ENCODE data around the gene GLTP. TPM values are rescaled to one million over a fixed set of nuclear protein-coding genes. Genes with fewer than 3 reads are reported as not detected.

The GLTP gene
- polyA plus RNA-seq, 2 of the 4 experiments (the other 2 are of a cell fraction): 16.9 to 18.8 TPM

DNA sequence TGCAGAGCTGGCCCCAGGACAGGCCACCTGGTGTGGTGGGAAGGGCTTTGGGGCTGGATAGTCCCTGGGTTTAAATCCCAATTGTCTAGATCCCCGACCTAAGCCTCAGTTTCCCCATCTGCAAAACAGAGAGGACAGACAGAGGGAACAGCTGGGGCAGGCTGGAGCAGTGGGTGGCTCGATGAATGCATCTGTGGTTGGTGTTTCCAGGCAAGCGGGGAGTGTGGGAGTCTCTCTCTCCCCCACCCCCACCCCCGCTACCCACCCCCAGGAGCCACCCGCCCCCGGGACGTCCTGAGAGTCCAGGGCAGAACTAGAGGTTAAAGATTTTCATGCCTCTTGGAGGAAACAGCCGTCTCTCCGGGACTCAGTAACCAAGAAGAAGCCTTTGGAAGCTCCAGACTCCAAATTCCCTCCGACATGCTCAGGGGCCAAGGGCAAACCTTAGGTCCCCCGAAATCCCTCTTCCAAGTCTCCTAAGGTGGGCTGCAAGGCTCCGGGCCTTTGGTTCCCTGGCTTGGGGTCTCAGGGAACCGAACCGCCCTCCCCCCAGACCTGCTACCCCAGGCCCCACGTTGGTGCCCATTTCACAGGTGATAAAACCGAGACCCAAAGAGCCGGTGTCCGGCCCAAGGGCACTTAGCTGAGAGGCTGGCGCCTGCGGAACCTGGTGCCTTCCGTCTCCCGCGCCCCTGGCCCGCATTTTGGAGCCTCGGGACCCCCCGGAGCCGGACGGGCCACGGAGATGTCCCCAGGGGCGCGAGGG is 47.6 kb downstream of the GLTP start:
- Histone ChIP-seq H3K4me1 (peaks cover 23% of the 10 kb centered on the region), H3K9me3 (no peaks in the 10 kb centered on the region), H3K27ac (peak overlapping the region in 1 of 2 experiments; percentile 59; a peak in 2 of 6 replicates), H3K4me3 (no peak overlapping the region), H3K4me2 (peak overlapping the region; percentile 29; the same call in 2 of the 3 replicates)
- FAIRE-seq: no peak
- POLR2A ChIA-PET: interaction anchor here (0.5 kb wide), 1 partner anchor 22 kb away, joined by 3 read pairs; no protein-coding TSS in a partner anchor
- DNase-seq (ENCODE audit: low read depth in 1 of 2, low spot score in 1 of 2): no peak
- CTCF ChIA-PET: interaction anchor here (0.9 to 10.8 kb wide), 8 partner anchors 9 to 27 kb away, joined by 3 to 86 read pairs (median 6); no protein-coding TSS in a partner anchor
- TF ChIP-seq KDM1A (IDR thresholded peaks at IDR 0.05; ENCODE audit: low read depth) (peak; percentile 66; the same call in 1 of the 2 replicates), JUNB (IDR thresholded peaks at IDR 0.05) (no peak)
- WGBS (ENCODE audit: missing lambda C conversion rate): 65% methylated on average over 11 of the region's 31 CpGs
- no peak for ATAC-seq

- no peak for FAIRE-seq
- H3K27ac ChIP-seq: peak overlapping the region in 1 of 2 experiments; percentile 26; a peak in 1 of 6 replicates
- peaks cover 15% of the 10 kb centered on the region for H3K4me1 ChIP-seq
- no peak overlapping the region for H3K4me3 ChIP-seq
- no peak; a peak in 1 of 6 replicates for ATAC-seq
- H3K9me3 ChIP-seq: no peaks in the 10 kb centered on the region
- CTCF ChIA-PET: interaction anchor here (1.1 to 10.8 kb wide), 7 partner anchors 8 to 235 kb away, joined by 3 to 86 read pairs (median 6); no protein-coding TSS in a partner anchor
- DNase-seq (ENCODE audit: low read depth in 1 of 2, low spot score in 1 of 2): no peak
- H3K4me2 ChIP-seq: no peak overlapping the region
- 65% methylated on average over 9 of the region's 9 CpGs for WGBS (ENCODE audit: missing lambda C conversion rate)
- TF ChIP-seq JUN (IDR thresholded peaks at IDR 0.05) (no peak), MYC (IDR thresholded peaks at IDR 0.05; ENCODE audit: borderline replicate concordance, low read length) (no peak), HOXA7 (CRISPR knock-in tag; IDR thresholded peaks at IDR 0.05) (no peak), ATOH8 (CRISPR knock-in tag; IDR thresholded peaks at IDR 0.05; ENCODE audit: low read depth) (no peak), NPAS2 (CRISPR knock-in tag; IDR thresholded peaks at IDR 0.05; ENCODE audit: borderline replicate concordance) (no peak), USF2 (IDR thresholded peaks at IDR 0.05) (no peak), POLR2AphosphoS2 (conservative IDR thresholded peaks at IDR 0.05; ENCODE audit: low read length) (no peak), RCOR1 (IDR thresholded peaks at IDR 0.05; ENCODE audit: low read depth, low read length) (no peak), RNF2 (IDR thresholded peaks at IDR 0.05; ENCODE audit: borderline replicate concordance, low read depth) (no peak), ZC3H11A (IDR thresholded peaks at IDR 0.05) (no peak), GATA3 (IDR thresholded peaks at IDR 0.05; ENCODE audit: borderline replicate concordance) (no peak), CEBPB (IDR thresholded peaks at IDR 0.05) (no peak), ZNF302 (CRISPR knock-in tag; IDR thresholded peaks at IDR 0.05) (no peak), KDM5A (IDR thresholded peaks at IDR 0.05) (no peak), RAD21 (conservative IDR thresholded peaks at IDR 0.05 in 1 of 2, IDR thresholded peaks at IDR 0.05 in 1 of 2) (no peak)
- TF ChIP-seq, protein P1, sequence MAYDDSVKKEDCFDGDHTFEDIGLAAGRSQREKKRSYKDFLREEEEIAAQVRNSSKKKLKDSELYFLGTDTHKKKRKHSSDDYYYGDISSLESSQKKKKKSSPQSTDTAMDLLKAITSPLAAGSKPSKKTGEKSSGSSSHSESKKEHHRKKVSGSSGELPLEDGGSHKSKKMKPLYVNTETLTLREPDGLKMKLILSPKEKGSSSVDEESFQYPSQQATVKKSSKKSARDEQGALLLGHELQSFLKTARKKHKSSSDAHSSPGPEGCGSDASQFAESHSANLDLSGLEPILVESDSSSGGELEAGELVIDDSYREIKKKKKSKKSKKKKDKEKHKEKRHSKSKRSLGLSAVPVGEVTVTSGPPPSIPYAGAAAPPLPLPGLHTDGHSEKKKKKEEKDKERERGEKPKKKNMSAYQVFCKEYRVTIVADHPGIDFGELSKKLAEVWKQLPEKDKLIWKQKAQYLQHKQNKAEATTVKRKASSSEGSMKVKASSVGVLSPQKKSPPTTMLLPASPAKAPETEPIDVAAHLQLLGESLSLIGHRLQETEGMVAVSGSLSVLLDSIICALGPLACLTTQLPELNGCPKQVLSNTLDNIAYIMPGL (CRISPR knock-in tag; IDR thresholded peaks at IDR 0.05; ENCODE audit: borderline replicate concordance): no peak
- TF ChIP-seq, protein P2, sequence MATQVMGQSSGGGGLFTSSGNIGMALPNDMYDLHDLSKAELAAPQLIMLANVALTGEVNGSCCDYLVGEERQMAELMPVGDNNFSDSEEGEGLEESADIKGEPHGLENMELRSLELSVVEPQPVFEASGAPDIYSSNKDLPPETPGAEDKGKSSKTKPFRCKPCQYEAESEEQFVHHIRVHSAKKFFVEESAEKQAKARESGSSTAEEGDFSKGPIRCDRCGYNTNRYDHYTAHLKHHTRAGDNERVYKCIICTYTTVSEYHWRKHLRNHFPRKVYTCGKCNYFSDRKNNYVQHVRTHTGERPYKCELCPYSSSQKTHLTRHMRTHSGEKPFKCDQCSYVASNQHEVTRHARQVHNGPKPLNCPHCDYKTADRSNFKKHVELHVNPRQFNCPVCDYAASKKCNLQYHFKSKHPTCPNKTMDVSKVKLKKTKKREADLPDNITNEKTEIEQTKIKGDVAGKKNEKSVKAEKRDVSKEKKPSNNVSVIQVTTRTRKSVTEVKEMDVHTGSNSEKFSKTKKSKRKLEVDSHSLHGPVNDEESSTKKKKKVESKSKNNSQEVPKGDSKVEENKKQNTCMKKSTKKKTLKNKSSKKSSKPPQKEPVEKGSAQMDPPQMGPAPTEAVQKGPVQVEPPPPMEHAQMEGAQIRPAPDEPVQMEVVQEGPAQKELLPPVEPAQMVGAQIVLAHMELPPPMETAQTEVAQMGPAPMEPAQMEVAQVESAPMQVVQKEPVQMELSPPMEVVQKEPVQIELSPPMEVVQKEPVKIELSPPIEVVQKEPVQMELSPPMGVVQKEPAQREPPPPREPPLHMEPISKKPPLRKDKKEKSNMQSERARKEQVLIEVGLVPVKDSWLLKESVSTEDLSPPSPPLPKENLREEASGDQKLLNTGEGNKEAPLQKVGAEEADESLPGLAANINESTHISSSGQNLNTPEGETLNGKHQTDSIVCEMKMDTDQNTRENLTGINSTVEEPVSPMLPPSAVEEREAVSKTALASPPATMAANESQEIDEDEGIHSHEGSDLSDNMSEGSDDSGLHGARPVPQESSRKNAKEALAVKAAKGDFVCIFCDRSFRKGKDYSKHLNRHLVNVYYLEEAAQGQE (IDR thresholded peaks at IDR 0.05): no peak
- POLR2A ChIA-PET: no interaction called here
Observed at GRCh38 chr12:109831929-109832328, 48.4 kb downstream of the GLTP start.
